ENCODE measurements around the gene STX1A.

DNA sequence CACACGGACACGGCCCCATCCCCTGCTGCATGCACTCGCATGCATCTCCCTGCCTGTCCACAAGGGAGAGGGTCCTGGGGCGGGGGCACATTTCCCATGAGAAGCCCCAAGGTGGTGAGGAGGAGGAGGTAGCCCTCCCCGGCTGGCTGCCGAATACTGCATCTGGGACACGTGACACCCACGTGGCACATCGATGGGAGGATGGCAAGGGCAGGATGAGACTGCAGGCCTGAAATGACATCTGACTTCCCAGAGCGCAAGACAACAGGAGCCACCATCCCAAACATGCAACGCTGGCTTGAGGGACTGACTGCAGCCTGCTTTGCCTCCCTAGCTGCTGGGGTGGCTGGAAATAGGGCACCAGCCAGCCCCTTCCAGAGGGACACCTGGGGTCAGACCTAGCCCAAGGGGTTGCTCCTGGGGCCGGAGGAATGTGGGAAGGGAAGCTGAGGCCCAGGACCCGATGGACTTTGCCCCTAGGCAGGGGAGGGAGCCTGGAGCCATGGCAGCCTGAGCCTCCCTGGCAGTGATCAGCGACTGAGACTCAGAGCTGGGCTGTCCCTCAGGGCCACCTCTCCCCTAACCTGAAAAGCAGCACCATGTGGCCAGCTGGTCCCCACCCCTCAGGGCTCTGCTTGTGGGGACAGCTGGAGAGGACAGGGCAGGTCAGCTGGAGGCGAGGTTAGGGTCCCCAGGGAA, 19.9 kb downstream of the STX1A start:
- TF ChIP-seq, protein P1, sequence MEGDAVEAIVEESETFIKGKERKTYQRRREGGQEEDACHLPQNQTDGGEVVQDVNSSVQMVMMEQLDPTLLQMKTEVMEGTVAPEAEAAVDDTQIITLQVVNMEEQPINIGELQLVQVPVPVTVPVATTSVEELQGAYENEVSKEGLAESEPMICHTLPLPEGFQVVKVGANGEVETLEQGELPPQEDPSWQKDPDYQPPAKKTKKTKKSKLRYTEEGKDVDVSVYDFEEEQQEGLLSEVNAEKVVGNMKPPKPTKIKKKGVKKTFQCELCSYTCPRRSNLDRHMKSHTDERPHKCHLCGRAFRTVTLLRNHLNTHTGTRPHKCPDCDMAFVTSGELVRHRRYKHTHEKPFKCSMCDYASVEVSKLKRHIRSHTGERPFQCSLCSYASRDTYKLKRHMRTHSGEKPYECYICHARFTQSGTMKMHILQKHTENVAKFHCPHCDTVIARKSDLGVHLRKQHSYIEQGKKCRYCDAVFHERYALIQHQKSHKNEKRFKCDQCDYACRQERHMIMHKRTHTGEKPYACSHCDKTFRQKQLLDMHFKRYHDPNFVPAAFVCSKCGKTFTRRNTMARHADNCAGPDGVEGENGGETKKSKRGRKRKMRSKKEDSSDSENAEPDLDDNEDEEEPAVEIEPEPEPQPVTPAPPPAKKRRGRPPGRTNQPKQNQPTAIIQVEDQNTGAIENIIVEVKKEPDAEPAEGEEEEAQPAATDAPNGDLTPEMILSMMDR (IDR thresholded peaks at IDR 0.05): no peak
- TF ChIP-seq POLR2A (IDR thresholded peaks at IDR 0.05): no peak
